HG03460 (cell line): ENCODE measurements around the gene SPO11.

ENCODE experiments used
- ATAC-seq: cut with Tn5 transposase; IDR thresholded peaks from one replicate; pipeline ENCODE4 v1.9.1; 2021; ENCODE audit not compliant: unreplicated experiment

Gene SPO11

DNA sequence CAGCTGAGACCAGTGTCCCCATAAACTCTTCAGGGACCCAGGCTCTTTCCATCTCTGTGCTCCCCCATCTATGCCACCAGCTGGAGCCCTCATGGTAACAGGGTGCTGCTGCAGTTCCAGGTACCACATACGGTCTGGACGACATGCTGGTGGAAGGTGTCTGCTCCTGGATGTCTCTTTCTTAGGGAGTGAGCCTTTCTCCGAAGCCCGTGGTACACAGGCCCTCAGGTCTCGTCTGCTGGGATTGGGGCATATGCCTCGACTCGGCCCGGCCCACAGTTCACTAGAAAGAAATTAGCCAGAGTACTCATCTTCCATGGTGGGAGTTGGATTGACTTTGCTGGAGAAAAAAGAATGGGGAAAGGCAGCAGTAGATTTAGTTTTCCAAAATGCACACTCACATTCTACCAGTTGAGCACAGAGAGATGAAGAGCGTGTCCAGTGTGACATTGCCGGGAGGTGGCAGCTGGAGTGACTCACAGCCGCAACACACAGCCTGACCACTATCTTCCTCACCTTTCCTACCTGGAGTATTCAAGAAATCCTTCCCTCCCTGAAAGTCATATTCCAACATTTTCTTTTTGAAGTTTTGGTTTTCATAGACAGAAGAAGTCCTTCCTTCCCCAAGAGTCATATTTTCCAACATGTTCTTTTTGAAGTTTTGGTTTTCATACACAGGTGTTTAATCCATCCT is 18.6 kb upstream of the SPO11 start:
- no peak for ATAC-seq

DNA sequence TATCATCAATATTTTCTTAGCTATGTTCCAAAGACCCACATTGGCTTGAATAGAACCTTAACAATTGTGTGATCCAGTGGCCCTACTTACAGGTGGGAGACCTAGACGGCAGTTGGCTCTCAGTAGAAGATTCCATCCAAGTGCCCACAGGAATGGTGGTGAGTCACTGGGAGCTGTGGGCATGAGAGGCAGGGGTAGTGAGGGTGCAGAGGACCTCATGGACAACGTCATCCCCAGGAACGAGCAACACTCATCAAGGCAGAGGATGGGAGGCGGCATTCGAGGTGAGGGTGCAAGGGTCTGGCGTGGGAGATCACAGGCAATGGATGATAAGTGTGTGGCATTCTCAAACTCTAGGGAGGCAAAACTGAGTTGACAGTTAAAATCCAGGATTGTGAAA is 17.5 kb upstream of the SPO11 start:
- ATAC-seq: no peak

DNA sequence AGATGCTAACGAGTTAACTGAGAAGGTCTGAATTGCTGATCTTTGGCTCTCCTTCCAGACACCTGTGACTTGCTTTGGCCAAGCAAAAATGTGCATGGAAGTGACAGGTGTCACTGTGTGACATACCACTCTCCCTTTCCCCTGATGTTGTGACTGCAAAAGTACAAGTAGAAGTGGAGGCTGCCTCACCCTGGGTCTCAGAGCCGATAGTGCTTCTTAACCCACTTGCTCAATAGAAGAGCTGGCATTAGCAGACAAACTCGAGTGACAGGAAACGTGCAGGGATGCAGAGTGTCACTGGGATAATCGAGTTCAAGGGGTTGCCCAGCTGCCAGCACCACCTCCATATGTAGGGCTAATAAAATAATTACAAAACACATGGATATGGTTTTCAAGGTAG is 16.4 kb upstream of the SPO11 start:
- no peak for ATAC-seq

DNA sequence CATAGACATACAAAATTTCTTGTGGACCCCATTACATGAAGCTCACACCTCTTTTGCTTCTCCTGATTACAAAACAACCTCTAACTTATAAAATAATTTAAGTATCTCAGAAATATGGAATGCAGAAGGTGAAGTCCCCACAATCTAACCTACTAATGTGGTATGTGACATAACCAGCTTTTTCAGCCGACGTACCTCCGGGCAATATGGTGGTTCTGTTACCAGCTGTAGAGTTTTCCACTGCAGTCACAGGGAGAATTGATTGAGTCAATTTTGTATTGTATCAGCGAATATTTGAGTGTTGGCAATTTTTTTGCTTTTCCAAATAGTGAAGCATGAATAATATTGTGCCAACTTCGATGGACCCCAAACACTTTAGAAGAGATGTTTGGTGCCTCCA is 15.7 kb upstream of the SPO11 start:
- ATAC-seq: no peak

DNA sequence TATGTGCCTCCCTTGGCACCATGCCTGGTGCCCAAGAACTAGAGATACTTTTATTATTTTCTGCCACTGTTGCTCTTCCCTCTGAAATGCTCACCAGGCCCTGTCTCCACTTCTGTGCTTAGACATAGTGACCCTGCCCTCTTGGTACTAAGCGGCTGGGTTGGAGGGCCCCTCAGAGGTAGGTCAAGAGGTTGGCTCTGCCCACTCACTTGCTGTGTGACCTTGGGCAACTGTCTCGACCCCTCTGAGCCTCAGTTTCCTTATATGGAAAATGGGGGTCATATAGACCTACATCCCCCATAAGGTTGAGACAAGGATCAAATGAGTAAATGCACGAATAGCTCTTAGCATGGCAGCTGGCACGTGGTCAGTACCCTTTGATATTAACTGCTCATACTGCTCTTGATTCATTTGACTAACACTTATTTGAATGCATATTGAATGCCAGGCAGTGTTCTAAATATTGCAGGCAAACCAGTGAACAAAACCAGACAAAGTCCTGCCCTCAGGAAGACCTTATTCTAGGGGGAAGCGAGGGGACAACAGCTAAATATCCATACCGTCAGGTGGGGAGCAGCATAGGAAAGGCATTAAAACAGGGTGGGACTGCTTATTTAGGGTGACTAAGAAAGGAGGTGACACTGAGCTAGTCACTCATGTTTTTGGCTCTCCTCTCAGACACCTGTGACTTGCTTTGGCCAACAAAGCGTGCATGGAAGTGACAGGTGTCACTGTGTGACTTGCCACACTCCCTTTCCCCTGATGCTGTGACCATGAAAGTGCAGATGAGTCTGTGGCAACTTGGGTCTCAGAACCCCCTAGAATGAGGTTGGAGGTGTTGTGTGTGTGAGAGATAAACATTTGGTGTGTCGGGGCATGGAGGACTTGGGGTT is 14.3 kb upstream of the SPO11 start:
- no peak for ATAC-seq

DNA sequence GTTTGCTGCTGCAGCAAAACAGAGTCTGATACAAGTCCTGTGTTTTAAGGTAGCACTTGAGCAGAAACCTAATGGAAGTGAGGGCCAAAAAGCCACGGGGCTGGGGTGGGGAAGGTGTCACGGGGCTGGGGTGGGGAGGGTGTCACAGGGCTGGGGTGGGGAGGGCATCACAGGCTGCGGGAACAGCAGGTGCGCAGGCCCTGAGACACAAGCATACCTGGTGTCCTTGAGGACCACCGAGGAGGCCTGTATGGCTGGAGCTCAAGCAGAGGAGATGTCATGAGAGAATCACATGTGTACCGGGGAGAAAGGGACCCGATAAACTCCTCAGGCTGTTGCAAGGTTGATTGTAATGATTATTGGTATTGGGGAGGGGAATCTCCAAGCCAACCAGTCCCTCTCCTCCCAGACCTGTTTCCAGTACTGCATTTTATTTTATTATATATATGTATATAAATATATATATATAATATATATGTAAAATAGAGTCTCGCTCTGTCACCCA is 13.6 kb upstream of the SPO11 start:
- ATAC-seq: no peak

DNA sequence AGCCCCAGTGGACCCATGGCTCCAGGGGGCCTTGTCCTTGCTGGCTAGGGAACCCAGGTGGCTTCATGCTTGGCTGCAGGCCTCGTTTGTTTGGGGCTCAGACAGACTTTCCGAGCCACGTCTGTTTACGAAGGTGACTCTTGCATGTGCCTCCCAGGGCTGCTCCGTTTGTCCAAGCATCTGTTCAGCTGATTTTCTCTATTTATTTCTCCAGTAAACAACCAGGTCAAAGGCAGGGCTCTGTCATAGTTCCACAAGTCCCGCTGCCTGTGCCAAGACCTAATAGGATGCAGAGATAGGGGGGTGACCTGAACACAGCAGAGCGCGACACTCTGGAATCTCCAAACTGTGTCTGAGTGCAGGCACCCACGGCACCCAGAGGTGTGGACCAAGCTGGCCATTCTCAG is 12.8 kb upstream of the SPO11 start:
- ATAC-seq: no peak

DNA sequence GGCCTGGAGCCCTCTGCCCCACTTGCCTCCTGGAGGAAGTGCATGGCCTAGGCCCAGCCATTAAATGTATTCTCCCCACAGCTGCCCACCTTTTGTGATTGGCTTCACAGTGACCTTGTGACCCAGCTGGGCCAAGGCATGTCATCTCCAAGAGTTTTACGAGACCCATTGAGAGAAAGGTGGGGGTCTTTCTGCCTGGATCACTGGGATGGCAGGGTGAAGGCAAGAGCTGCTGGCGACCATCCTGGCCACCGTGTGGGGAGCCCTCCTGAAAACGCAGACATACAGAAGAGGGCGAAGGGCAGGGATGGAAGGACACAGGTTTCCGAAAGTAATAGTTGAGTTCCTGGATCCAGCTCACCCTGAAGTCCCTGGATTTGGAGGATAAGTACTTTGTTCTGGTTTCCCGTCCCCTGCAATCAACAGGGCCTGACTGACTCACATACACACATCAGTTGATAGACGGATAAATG is 12.3 kb upstream of the SPO11 start:
- ATAC-seq: no peak

DNA sequence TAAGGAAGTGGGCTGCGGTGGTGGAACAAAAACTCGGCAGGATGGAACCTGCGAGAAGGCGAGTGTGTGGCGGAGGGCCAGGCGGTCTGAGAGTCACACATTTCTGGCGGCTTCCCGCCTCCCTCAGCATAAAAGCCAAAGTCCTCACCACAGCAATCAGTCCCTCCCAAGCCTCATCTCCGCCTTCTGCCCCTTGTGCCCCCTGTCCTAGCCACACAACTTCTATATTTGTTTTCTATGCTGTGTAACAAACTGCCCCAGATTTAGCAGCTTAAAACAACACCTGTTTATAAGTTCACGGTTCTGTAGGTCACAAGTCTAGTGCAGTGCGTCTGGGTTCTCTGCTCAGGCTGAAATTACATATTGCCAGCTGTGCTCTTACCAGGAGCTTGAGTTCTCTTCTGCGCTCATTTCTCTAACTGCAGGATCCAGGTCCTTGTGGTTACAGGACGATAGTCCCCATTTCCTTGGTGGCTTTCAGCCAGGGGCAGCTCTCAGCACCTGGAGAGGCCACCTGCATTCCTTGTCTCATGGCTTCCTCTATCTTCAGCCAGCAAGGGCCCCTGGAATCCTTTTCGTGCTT is 11.7 kb upstream of the SPO11 start:
- ATAC-seq: no peak

DNA sequence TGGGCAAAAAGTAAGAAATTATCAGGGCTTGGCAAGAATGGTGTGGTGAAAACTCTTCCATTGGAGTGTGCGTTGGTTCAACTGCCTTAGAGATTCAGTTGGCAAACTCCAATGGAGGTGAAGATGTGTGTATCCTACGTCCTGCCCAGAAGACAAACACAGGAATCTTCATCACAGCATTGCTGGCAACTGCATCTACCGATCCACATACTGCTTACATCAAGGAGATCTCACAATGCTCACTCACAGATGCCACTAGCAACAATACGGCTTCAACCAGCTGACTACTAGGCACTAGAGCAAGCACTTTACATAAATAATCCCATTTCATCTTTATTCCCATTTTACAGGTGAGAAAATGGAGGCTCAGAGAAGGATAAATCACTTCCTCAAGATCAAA is 10.0 kb upstream of the SPO11 start:
- no peak for ATAC-seq

DNA sequence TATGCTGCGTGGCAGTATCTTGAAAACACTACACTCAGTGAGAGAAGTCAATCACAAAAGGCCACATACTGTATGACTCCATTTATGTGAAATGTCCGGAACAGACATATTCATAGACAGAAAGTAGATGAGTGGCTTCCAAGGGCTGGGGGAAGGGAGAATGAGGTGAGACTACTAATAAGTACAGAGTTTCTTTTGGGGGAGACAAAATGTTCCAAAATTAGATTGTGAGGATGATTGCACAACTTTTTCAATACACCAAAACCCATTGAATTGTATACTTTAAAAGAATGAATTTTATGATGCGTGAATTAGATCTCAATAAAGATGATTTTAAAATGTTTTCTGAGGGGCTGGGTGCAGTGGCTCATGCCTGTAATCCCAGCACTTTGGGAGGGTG is 9.2 kb upstream of the SPO11 start:
- no peak for ATAC-seq

DNA sequence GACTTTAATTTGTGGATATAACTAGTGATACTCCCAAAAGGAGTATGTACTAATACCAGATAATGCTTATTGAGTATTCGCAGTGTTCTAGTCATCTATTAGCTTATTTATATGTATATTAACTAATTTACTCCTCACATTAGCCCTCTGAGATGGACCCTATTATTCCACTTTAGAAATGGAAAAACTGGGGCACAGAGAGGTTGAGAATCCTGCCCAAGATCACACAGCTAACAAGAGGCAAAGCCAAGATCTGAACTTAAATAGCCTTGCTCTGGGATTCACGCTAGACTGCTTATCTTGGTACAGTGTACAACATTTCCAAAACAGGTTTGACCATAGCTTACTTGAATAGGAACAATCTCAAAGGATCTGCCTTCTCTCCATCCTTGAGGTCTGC is 8.5 kb upstream of the SPO11 start:
- ATAC-seq: no peak

DNA sequence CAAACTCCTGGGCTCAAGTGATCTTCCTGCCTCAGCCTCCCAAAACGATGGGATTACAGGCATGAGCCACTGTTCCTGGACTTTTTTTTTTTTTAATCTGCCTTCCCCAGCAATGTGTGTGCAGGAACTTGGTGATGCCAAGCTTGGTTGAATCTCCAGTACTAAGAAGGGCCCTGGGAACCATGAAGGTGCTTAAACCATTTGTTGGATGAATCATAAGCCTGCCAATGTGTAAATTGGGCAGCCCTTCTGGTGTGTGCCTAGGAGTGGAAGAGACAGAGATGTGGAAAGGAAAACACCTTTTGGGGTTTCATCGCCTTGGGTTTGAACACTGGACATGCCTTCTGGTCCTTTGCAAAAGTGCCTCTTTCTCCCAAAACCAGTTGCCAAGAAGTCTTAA is 7.1 kb upstream of the SPO11 start:
- ATAC-seq: no peak

DNA sequence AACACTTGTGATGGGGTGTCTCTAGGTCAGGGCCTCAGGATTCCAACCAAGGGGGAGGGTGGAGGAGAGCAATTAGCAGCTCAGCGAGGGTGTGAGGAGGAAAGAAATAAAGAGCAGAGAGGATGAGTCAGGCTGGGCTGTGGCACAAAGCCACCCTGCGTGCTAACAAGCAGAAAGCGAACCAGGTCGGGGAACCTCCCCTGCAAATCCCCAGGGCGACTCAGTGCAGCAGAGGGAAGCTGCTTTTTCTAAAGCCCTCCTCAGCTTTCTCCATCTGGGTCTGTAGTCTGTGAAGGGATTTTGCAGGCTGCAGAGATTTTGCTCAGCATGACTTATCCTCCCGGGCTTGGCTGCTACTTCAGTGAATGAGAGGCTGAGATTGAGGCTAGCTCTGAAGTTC is 6.6 kb upstream of the SPO11 start:
- no peak for ATAC-seq

DNA sequence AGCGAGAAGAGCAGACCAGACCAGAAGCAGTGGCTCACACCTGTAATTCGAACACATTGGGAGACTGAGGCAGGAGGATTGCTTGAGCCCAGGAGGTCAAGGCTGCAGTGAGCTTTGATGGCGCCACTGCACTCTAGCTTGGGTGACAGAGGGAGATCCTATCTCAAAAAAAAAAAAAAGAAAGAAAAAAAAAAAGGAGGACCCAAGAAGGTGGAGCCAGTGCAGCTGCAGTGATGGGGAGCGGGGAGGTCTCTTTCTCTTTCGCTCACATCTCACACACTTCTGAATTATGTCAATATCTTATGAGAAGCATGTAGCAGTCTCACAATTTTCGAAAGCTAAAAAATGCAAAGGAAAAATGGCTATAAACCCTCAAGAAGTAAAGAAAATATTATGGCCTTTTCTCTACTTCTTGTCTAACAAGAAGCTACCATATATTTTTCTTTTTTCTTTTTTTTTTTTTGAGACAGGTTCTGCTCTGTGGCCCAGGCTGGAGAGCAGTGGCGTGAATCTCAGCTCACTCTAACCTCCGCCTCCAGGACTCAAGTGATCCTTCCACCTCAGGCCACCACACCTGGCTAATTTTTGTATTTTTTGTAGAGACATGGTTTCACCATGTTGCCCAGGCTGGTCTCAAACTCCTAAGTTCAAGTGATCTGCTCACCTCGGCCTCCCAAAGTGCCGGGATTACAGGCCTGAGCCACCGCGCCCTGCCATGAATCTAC is 3.8 kb upstream of the SPO11 start:
- ATAC-seq: no peak

DNA sequence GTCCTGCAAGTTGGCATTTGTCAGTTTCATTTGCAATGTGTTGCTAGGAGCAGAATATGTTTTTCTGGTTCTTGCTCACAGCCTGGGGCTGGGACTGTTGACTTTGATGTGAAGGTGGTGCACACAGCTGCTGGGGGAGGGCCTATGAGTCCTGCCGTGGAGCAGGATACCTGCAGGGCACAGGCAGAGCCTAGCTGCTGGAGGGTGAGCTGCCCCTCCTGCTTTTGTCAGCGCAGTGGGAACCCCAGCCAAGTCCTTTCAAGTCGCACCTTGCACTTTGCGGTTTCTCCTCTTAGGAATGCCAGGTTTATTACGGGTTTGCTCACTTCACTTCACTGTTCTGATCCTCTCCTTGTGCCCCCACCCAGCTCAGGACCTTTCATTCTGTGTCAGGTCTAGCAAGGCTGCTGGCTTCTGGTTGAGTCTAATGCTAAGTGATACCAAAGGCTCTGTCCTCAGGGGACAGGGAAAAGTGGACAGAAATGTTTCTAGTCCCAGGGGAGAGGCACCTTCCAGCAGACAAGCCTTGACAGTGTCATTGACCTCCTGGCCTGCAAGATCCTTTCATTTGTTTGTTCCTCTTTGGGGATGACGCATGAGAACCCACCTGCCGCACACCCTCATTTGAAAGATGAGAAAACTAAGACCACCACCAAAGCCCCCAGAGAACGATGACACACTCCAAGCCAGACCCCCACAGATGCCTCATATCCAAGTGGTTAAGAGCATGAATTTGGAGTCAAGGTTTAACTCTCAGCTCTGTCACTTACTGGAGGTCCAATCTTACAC is 2.7 kb upstream of the SPO11 start:
- ATAC-seq: no peak

DNA sequence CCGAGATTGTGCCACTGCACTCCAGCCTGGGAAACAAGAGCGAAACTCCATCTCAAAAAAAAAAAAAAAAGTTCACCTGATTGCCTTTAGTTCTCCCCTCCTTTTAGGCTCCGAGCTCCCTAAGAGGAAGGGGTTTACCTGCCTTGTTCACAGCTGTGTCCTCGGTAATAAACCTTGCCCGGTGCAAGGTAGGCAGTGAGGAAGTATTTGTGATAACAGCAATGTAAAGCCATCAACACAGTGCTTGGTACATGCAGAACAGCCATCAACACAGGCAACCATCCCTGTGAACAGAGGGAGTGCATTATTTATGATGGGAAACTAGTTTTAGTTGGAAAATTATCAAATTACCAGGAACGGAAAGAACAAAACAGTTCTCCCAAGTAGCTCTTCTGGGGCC is 1.8 kb upstream of the SPO11 start:
- no peak for ATAC-seq

DNA sequence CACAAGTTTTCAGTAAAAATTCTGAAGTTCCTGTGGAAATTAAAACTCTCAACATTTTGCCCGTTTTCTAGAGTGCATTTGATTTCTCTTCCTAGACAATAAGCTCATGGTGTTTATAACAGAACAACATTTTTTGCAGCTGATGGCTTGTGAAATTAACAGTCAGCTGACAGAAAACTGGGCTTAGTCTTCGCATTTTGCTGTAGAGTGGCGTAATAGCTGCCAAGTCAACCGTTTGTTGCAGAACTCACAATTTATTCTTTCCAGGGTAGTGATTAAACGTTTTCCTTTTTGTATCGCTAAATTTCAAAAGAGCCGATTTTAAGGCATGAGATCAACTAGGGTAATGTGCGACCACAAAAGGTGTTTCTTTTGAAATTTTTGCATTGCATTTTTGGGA is 1.4 kb downstream of the SPO11 start:
- no peak for ATAC-seq

DNA sequence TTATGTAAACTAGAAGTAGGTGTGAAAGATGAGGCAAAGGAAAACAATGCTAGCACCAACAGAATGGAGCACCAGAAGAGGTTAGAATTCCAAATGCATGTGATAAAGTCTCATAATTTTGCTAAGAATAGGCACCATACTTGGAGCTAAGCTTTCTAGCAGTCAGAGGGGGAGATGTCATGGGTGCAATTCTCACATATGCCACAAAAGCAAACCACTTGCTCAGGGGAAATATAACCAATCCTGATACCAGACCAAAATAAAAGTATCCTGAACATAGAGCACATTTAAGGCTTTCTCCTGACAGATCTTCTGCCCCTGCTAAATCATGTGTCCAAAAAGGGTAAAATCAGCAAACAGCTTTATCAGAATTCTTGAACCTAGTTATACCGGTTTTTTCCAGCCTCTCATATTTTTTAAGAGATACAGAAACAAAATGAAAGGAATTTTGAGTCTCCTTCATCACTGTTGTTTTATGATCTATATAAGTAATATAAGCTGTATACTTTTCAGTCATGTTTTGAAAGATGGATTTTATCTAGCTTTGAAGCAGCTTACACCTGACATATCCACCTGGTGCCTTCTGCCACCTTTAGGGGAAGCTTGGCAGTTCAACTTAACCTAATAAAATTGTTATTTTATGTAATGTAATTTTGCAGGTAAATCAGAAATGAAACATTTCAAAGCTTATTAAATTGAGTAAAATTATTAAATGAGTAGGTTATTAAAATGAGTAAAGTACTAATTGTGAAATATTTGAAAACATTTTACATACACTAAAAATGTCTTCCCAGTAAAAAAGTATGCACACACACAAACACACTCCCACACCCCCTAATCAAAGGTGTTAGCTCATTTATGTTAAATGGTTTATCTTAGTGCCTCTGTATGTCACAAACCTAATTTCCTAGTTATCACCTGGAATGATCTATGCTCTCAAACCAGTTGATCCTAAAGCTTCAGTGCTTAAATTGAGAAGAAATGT is 2.8 kb downstream of the SPO11 start:
- no peak for ATAC-seq
